NCI-H345 treated with DMSO at 0.1 percent for 48 hours (cell line): ENCODE measurements around the gene PROSER1.
"Not testable (repeated sequence)": the region's sequence is repeated elsewhere in the genome, so short reads cannot be mapped to it uniquely, and the experiment has no call there.

Source experiments
- DNase-seq: peaks from one replicate; lab custom pipeline; 2025; ENCODE audit not compliant: unreplicated experiment; lab: John Stamatoyannopoulos, UW

PROSER1 gene

GRCh38 chr13:39032150-39032549 is 5.7 kb downstream of the PROSER1 start:
- DNase-seq = no peak

DNA sequence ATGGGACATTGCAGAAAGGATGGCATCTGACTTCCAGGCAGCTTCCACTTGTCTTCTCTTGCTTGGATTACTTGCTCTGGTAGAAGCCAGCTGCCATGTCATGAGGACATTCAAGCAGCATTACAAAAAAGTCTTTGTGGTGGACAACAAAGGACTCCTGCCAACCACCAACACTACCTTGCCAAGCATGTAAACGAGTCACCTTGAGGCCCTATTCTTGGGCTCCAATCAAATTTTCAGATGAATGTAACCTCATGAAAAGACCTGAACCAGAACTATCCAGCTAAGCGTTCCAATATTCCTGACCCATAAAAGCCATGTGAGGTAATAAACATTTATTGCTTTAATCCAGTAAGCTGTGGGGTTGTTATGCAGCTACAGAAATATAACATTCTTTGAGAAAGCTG is 12.5 kb downstream of the PROSER1 start:
- no peak for DNase-seq

GRCh38 chr13:39023761-39024160 is 14.1 kb downstream of the PROSER1 start:
- DNase-seq = no peak

- DNase-seq = no peak
Measured at GRCh38 chr13:39023316-39023715, 14.6 kb downstream of the PROSER1 start.

GRCh38 chr13:39020853-39021462 is 16.9 kb downstream of the PROSER1 start:
- DNase-seq = no peak

DNA sequence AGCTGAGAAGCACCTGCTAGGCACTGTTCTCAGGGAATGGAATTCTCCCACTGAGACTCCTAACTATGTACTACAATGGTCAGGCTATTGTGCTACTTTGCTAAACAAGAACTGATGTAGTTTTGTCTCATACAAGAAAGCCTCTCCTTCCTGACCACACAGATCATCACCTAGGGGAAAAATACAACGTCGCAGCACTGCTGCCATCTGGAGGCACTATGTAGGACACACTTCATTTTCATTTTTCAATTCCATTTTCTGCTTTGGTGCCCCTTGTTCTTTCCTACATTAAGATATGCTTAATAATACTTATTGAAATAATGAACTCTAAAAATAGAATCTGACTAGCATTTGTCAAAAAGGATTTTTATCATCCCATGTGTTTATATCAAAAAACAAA is 21.1 kb downstream of the PROSER1 start:
- no peak for DNase-seq

DNA sequence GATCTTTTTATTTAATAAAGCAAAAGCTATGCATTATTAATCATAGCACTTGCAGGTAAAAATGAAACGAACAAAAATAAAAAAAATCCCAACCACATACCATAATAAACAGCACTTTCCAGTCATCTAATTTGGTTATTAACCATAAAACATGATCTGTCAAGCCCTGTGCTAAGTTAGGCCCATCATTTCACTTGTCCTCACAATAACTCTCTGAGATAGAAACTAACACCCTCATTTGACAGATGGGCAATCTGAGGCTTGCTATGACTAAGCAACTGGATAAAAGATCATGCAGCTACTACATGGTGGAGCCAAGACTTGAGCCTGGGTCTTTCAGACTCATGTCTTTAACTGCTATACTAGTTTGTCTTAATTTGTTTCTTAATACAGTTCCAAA is 21.8 kb downstream of the PROSER1 start:
- no peak for DNase-seq

DNA sequence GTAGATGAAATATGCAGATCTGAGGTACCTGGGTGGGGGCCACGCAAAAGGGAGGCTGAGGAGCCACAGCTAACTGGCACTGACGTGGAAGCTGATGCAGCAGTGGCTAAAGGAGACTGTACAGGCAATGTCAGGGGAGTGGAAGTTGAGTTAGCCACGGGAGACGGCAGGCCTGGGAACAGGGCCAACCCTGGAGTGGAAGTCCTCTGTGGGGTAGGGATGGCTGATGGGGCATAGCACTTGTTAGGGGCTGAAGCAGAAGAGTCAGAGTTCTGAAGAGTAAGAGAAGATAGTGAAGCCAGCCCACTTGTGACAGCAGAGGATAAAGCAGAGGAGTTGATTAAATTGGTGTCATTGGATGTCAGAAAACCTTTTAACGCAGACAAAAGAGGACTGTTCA is 24.4 kb downstream of the PROSER1 start:
- no peak for DNase-seq

DNA sequence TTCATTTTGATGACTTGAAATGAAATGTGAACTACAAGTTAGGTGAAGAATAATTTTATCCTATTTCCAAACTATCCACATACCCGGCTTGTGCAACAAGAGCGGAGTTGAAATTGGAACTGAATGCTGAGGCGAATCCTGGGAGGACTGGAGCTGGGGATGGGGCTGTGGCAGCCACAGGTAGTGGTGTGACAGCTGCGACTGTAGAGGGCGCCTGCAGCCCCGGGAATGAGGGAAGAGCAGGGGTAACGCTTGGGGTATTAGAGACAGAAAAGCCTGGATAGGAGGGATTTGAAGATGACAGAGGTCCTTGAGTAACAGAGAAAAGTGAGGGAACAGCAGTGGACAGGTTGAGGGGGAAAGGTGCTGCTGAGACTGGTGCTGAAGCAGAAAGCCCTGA is 25.3 kb downstream of the PROSER1 start:
- DNase-seq = no peak

DNA sequence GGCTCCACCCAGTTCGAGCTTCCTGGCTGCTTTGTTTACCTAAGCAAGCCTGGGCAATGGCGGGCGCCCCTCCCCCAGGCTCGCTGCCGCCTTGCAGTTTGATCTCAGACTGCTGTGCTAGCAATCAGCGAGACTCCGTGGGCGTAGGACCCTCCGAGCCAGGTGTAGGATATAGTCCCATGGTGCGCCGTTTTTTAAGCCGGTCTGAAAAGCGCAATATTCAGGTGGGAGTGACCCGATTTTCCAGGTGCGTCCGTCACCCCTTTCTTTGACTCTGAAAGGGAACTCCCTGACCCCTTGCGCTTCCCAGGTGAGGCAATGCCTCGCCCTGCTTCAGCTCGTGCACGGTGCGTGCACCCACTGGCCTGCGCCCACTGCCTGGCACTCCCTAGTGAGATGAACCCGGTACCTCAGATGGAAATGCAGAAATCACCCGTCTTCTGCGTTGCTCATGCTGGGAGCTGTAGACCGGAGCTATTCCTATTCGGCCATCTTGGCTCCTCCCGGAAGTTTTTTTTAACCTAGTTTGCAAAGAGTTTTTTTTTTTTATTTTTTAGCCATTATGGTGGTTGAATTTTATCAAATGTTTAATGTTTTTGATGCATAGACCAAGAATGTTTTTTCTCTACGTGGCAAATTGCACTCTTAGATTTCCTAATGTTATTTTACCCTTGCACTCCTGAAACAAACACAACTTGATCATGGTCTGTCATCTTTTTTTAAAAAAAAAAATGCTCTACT is 31.3 kb downstream of the PROSER1 start:
- not testable (repeated sequence) for DNase-seq

- no peak for DNase-seq
Measured at GRCh38 chr13:38998739-38999138, 39.1 kb downstream of the PROSER1 start.

GRCh38 chr13:38993381-38993780 is 44.5 kb downstream of the PROSER1 start:
- DNase-seq = no peak

DNA sequence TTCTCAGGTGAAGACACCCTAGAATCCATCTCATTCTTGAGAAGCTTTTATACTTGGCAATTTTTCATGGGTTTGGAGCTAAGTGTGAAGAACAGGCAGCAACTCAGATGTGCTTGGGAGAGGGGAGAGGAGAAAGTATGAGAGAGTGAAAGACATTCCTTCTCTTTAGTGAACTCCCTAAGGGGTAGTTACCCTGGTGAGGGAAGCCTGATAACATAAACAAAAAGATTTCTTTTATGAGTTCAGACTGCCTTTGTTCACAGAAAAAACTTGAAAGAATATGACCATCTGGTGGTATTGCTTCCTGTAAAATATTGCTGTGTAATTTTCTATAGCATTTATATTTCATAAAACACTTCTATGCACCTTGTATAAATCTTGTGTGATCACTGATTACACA is 47.2 kb downstream of the PROSER1 start, which contains the start of gene STOML3:
STOML3 (minus strand) TSS at position 139 of the 400 bp plus-strand sequence; CDS start at position 29, 110 bp downstream.
- no peak for DNase-seq

GRCh38 chr13:38981096-38981495 is 56.8 kb downstream of the PROSER1 start:
- no peak for DNase-seq

GRCh38 chr13:38980750-38981078 is 57.2 kb downstream of the PROSER1 start:
- DNase-seq = no peak

GRCh38 chr13:38979891-38980749 is 57.8 kb downstream of the PROSER1 start:
- DNase-seq = peak; percentile 12

GRCh38 chr13:38970380-38971051 is 67.4 kb downstream of the PROSER1 start:
- DNase-seq = no peak

- no peak for DNase-seq
Measured at GRCh38 chr13:38969187-38969586, 68.7 kb downstream of the PROSER1 start.

- no peak for DNase-seq
Measured at GRCh38 chr13:38967446-38967845, 70.4 kb downstream of the PROSER1 start.

- no peak for DNase-seq
Measured at GRCh38 chr13:38965281-38965680, 72.6 kb downstream of the PROSER1 start.

DNA sequence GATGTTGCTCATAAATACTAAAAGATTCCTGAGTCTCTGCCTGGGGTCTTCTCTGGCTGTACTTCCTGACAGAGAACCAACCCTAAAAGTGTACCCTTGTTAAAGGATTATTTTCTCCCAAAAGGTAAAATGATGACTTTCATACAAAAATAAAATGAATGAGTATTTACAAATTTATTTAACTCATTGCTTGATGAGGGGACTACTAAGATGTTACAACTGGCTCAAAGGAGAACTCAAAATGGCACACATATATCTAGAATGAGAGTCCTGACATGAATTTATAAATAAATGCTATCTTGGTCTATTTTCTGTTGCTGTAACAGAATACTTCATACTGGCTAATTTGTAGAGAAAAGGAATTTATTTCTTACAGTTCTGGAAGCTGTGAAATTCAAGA is 77.7 kb downstream of the PROSER1 start:
- DNase-seq = no peak
